NCI-H510A (cell line): Measurements from ENCODE around the gene TCF23.
"Not testable (repeated sequence)": the region's sequence is repeated elsewhere in the genome, so short reads cannot be mapped to it uniquely, and the experiment has no call there.

ENCODE experiments used
- DNase-seq: peaks from one replicate; lab custom pipeline; 2025; lab: John Stamatoyannopoulos, UW

TCF23 gene

DNA sequence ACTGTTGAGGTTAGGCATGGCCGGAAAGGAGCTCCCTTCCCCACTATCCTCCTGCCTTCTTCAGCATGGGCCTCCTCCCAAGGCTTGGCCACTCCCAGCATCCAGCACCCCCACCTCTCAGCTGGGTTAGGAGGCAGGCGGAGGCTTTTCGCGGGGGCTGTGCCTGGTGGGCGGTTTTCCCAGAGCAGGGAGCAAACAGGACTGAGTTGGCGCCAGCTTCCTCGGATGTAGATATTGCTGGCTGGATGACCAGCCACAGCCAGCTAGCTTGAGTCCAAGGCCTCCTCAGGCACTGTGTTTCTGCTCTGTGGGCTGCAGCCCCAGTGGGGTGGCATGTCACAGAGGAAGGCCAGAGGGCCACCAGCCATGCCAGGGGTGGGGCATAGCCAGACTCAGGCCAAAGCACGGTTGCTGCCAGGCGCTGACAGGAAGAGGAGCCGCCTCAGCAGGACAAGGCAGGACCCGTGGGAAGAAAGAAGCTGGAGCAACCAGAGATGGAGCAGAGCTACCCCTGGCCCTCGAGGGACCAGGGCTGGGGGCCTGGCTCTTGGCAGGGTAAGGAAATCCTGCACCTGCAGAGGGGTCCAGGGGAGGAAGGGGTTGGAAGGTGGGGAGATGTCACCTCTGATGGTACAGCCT lies at the start of gene TCF23:
Gene TCF23, plus strand, starts transcription at position 204 of the 639 bp plus-strand sequence. Its CDS starts 130 bp downstream, at position 334.
- DNase-seq: no peak

DNA sequence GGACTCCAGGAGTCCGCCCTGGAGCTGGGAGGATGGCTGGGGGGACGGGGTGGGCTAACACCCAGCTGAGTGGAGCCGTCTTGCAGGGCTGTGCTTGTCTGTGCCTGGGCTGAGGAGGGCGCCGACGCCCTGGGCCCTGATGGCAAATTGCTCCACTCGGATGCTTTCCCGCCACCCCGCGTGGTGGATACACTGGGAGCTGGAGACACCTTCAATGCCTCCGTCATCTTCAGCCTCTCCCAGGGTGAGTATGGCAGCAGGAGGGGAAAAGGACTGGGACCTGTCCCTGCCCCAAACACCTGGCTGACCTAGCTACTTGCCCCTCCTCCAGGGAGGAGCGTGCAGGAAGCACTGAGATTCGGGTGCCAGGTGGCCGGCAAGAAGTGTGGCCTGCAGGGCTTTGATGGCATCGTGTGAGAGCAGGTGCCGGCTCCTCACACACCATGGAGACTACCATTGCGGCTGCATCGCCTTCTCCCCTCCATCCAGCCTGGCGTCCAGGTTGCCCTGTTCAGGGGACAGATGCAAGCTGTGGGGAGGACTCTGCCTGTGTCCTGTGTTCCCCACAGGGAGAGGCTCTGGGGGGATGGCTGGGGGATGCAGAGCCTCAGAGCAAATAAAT lies 49.4 kb upstream of the TCF23 start:
- no peak for DNase-seq

DNA sequence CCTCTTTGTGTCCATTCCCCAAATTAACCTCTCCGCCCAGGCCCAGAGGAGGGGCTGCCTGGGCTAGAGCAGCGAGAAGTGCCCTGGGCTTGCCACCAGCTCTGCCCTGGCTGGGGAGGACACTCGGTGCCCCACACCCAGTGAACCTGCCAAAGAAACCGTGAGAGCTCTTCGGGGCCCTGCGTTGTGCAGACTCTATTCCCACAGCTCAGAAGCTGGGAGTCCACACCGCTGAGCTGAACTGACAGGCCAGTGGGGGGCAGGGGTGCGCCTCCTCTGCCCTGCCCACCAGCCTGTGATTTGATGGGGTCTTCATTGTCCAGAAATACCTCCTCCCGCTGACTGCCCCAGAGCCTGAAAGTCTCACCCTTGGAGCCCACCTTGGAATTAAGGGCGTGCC lies 48.8 kb upstream of the TCF23 start:
- no peak for DNase-seq

DNA sequence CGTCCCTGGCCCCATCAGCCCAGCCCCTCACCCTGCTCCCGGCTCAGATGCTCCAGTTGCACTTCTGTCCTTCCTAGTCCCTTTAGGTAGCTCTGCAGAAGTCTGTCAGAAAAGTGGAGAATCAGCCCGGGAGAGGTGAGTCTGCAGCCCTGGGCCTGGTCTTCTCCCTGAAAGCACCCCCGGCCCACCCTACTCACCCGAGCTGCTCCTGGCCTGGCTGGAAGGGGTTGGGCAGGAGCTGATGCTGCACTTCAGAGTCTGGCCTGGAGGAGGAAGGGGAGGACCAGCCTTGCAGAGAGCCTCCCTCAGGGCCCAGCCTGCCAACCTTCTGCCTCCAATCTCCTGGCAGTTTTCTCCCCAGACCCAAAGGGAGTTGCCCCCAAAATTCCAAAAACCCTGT lies 46.5 kb upstream of the TCF23 start:
- DNase-seq: no peak

DNA sequence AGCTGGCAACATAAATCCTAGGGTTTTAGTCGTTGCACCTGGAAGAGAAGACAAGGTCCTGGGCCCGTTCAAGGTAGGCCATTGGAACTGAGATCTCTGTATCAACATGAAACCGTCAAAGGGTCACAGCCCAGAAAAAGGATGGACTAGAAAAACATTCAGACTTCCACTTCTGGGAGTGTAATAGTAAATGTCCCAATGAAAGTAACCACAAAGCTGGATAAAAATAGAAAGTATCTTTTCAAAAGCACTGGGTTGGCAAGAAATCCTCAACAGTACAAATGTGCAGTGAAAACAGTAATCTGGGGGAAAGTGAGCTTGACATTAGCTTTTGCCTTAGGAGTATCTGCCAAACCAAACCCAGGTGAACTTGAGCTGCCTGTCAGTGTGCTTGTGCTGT lies 42.8 kb upstream of the TCF23 start:
- no peak for DNase-seq

DNA sequence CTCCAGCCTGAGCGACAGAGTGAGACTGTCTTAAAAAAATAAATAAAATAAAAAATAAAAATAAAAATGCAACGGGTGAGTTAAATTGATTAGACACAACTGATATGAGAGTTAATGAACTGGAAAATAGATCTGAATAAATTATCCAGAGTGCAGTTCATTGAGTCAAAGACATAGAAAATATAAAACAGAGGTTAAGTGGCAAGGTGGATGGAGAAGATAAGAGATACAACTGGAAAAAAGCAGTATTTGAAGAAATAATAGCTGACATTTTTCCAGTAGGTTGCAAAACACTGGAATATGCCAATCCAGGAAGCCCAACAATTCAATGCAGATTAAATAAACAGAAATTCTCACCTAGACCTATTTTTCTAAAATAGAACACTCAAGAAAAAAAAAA lies 40.6 kb upstream of the TCF23 start:
- no peak for DNase-seq

DNA sequence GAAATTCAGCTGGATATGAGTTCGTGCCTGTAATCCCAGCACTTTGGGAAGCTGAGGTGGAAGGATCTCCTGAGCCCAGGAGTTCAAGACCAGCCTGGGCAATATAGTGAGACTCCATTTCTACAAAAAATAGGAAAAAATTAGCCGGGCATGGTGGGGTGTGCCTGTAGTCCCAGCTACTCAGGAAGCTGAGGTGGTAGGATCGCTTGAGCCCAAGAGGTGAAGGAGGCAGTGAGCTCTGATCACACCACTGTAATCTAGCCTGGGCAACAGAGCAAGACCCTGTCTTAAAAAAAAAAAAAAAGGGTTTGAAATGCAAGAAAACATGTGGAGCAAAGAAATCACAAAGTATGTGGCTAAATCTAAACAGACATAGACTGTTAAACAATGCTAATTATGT lies 39.7 kb upstream of the TCF23 start:
- no peak for DNase-seq

DNA sequence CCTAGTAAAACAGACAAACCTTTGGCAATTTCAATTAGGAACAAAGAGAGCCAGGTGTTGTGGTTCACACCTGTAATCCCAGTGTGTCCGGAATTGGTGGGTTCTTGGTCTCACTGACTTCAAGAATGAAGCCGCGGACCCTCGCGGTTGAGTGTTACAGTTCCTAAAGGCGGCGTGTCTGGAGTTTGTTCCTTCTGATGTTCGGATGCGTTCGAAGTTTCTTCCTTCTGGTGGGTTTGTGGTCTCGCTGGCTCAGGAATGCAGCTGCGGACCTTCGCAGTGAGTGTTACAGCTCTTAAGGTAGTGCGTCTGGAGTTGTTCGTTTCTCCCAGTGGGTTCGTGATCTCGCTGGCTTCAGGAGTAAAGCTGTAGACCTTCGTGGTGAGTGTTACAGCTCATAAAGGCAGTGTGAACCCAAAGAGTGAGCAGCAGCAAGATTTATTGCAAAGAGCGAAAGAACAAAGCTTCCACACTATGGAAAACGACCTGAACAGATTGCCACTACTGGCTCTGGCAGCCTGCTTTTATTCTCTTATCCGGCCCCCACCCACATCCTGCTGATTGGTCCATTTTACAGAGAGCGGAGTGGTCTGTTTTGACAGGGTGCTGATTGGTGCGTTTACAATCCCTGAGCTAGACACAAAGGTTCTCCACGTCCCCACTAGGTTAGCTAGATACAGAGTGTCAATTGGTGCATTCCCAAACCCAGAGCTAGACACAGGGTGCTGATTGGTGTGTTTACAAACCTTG lies 38.0 kb upstream of the TCF23 start:
- DNase-seq: not testable (repeated sequence)

DNA sequence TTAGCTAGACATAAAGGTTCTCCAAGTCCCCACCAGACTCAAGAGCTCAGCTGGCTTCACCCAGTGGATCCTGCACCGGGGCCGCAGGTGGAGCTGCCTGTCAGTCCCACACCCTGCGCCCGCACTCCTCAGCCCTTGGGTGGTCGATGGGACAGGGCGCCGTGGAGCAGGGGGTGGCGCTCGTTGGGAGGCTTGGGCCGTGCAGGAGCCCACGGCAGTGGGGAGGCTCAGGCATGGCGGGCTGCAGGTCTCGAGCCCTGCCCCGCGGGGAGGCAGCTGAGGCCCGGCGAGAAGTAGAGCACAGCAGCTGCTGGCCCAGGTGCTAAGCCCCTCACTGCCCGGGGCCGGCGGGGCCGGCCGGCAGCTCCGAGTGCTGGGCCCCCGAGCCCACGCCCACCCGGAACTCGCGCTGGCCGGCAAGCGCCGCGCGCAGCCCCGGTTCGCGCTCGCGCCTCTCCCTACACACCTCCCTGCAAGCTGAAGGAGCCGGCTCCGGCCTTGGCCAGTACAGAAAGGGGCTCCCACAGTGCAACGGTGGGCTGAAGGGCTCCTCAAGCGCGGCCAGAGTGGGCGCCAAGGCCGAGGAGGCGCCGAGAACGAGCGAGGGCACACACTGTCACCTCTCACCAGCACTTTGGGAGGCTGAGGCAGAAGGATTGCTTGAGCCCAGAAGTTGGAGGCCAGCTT lies 37.3 kb upstream of the TCF23 start:
- not testable (repeated sequence) for DNase-seq

DNA sequence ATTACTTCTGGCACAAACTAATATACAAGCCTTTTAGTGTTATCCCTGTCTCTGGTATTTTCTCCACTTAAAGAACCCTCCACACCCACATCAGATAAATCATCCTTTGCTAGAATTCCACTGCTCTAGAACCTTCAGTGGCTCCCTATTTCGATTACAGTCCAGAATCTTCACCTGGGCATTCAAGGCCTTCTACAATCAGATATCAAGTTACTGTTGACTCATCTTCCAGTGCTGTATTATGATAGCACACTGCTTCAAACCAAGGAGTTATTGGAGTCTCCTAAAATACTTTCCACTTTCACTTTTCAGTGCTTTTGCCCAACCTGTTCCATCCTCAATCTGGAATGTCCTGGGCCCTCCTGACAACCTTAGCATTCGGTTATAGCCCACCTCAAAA lies 33.3 kb upstream of the TCF23 start:
- DNase-seq: no peak

DNA sequence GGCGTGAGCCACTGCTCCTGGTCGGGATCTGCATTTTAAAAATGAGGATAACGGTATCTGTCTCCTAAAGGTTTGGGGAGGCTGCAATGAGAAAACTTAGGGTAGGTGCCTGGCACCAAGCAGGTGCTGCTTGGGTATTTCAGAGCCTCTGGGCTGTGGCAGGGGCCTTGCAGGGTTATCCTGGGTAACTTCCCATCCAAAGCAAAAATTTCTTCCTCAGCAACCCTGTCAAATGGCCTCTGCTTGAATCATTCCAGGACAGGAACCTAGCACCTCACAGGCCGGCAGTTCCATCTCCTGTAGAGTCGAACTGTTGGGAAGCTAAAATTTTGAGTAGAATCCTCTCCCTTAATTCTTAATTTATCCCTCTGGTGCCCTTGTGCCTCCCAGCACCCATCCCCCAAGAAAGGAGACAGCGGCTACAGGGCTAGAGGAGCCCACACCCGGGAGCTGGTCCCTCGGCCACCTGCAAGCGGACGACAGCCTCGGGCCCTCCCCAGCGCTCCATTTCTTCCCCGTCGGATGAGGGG lies 30.7 kb upstream of the TCF23 start:
- no peak for DNase-seq

DNA sequence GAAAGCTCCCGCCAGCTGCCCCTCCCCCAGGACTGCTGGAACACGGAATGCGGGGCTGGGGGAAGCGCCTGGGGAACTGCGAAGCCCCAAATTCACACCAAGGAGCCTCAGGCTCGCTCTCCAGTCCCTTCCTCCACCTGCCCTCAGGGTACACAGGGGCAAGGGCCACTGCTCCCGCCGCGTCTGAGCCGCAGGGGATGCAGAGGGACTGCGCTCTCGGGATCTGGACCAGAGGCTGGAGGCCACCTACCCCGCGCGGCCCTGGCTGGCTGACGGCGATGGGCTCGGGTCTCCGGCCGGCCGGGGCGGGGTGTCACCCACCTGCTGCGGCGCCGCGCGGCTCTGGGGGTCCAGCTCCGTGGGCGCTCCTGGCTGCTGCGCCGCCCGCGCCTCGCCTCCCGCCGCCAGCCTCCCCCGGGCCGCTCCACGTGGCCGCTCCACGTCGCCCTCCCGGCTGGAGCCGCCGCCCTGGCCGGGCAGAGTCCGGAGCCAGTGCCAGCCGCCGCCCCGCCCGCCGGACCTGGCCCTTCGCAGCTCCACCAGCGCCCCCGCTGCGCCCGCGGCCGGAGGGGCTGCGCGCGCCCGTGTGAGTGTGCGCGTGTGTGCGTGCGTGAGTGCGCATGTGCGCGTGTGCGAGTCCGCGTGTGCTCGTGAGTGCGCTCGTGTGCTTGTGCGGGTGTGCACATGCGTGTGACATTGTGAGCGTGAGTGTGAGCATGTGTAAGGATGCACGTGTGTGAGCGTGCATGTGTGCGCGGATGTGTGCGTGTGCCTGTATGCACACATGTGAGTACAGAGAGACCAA lies 30.1 kb upstream of the TCF23 start, which contains the start of gene CGREF1:
Gene CGREF1, minus strand, starts transcription at position 604 of the 805 bp plus-strand sequence. CDS start 14,762 bp downstream, outside the sequence.
- no peak for DNase-seq

DNA sequence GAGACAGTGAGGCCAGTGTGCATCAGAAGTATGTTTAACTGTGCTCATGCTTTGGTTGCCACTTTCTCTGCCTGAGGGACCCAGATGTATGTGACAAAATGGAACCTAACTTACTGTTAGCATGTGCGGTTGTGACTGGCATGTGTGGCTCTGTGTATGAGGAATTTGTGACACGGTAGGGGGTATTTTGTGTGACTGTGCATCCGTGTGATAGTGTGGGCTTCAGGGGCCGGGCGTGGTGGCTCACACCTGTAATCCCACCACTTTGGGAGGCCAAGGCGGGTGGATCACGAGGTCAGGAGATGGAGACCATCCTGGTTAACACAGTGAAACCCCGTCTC lies 29.5 kb upstream of the TCF23 start:
- not testable (repeated sequence) for DNase-seq

DNA sequence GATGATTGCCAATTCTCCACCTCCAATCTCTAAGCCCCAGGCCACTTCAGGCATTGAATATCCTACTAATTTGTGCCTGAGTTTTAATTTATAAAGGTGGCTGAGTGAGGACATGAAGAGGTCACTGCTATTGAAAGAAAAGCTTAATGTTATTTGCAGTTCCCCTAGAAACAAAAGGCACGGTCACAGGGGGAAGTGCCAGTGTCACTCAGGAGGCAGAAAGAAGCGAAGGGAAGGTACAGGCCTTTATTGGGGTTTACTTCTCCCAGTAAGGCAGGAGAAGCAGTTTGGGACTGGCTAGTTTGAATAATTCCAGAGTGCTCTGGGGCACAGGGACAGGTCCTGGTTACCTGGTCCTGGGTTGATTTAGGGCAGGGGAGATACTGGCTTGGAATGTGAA lies 26.9 kb upstream of the TCF23 start:
- DNase-seq: no peak

DNA sequence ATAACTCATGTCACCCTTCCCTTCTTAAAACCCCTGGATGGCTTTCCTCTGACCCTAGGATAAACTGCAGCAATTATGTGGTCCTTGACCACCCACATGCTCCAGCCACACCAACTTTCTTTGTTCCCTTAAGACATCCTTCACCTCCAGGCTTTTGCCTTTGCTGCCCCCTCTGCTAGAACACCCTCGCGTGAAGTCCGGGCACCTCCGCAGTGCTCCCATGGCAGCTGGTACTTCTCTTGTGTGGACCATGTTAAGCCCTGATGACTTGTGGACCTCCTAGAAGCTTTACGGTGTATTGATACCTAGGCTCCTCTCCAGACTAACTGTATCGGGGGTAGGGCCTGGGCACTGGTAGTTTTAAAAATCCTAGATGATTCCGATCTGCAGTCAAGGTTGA lies 26.0 kb upstream of the TCF23 start:
- no peak for DNase-seq

DNA sequence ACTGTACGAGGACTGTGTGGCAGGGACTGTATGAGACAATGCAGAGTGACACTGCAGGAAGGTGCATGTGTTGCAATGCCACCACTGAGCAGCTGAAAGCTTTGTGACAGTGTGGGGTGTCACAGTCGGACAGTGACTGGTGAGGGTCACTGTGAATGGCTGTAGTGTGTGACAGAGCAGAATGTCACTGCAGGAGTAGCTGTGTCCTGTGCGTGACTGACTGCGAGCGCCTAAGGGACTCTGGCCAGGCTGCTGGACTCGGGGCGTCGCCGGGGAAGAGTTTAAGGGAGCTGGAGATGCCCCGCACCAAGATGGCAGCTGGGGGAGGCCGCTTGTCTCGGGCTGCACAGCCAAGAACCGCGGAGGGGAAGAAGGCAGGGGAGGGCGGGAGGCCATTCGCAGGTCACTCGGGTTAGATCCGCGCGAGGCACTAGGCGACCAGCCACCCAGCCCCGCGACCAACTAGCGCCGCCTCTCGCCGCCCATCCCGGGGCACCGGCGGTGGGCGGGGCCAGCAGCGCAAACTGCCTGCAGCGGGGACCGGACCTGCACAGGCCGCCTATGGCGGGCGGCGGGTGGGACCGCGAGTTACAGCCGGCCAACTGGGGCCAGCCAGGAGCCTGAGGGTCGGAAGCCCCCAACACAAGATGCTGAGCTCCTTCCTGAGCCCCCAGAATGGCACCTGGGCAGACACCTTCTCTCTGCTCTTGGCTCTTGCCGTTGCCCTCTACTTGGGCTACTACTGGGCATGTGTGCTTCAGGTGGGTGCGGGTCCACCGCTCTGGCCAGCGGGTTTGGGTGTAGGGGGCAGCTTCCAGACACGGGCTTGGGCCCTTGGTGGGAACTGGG lies 25.3 kb upstream of the TCF23 start, which contains the start of gene ABHD1:
Gene ABHD1, plus strand, starts transcription at position 514 of the 849 bp plus-strand sequence. Its CDS starts 134 bp downstream, at position 648.
- no peak for DNase-seq

DNA sequence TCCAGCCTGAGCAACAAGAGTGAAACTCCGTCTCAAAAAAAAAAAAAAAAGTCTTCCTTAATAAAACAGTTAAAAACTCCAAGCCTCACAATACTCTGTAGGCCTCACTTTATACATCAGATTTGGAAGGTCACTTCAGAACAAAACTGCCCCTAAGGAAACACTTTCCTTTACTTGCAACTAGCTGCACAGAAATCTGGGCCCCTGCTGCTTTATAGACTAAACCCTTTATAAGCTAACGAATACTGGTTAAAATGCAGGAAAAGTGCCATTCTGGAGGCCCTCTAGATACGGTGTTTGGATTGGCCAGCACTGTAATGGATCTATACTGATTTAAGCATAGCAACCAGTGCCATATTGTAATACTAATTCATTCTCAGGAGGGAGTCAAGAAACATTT lies 23.7 kb upstream of the TCF23 start:
- DNase-seq: no peak

DNA sequence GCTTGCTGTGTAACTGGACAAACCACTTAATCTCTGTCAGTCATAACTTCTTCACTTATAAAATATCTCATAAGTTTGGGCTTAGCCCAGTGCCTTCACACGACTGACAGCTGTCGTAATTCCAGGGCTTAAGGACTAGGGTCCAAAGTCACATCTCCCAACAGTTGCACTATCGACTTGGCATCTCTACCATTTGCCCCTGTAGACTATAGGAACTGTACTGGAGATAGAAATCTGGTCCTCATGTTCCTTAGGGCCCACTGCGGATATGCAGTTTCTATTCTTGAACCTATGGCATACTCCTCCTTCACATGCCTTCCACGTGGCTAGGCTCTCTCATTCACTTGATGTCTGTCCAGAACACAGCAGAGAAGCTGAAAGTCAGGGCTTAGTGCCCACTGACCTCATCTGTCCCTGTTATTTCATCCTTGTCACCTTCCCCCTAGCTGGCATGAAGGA lies 22.5 kb upstream of the TCF23 start:
- DNase-seq: no peak

DNA sequence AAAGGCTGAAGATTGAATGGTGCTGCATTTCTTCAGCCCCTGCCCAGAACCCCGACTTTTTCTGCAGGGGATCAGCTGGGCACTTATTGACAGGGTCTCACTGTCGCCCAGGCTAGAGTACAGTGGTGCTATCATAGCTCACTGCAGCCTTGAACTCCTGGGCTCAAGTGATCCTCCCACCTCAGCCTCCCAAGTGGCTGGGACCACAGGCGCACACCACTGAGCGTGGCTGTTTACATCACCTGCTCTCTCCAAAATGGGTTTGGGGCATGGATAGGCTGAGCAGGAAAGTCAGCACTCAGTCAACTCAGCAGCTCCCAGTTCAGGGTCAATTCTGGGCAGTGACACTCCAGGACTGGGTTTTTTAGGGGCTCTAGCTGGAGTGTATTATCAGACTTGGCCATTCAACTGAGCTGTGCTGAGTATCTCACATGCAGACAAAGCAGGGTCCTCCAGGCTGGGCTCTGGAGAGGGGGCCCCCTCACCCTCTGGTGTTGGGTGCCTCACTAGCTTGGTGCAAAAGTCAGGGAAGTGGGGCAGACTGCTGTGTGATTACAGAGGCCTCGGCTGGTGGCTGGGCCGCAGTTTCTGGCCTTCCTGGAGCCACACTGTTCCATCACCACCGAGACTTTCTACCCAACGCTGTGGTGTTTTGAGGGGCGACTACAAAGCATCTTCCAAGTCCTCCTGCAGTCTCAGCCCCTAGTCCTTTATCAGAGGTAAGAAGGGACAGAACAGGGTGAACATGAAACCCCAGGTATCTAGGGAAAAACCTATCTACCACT lies 20.7 kb upstream of the TCF23 start:
- no peak for DNase-seq
